Umbilical cord (tissue), 2 donors: ENCODE measurements around the gene FIGNL1. TPM values are rescaled to one million over a fixed set of nuclear protein-coding genes. Genes with fewer than 3 reads are reported as not detected.

Source experiments
- DNase-seq: peaks from one replicate; pipeline ENCODE4 v3.0.0-alpha.2; 2015; ENCODE audit warnings: low spot score
- total RNA-seq: library from RNA; depleted of rRNA; stranded (reverse); fragments of >200 nt; gene quantifications from one replicate; pipeline ENCODE4 v1.2.3, GENCODE V29; 2014; ENCODE audit warnings: low replicate concordance; ENCODE audit not compliant: insufficient read depth

FIGNL1 gene
- total RNA-seq, 1 donor from 2014 or later = 9.6 TPM

DNA sequence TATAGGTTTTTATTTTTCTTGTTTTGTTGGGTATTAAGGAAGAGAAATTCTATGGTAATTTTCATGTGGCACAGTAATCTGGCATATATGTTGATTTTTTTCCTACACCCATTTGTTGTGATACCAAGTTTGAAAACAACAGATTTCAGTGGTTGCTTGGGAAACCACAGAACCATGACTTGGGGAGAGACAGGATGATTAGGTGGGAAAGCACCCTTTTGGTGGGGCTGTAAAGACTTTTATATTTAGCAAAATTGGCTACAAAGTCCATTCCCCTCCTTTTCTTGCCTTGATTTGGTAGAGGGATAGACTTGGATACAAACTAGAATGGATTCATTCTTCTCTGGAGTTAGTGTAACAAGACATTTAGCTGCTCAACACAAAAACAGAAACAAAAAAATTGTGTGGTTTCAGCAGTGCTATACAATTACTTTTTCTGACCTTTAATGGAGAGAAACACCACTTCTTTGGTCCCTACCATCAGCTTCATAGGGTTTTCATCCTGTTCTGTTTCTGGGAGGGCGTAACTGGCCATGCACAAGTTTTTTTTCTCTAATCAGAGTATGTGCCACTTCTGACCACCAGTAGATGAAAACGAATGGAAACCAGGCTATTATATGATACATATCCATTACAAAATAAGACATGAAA, 52.7 kb downstream of the FIGNL1 start:
- DNase-seq = no peak

- no peak for DNase-seq
These were observed 53.3 kb downstream of the FIGNL1 start for GRCh38 chr7:50396856-50397255.

GRCh38 chr7:50394315-50394714, 55.8 kb downstream of the FIGNL1 start:
- no peak for DNase-seq

Other genes with a start within 250 kb of the FIGNL1 start
- 40.9 TPM for gene IKZF1, start 145.6 kb downstream of the FIGNL1 start, total RNA-seq
- gene DDC, start 115.1 kb upstream of the FIGNL1 start, total RNA-seq = 8.9 TPM